HepG2 (cell line): ENCODE results near the gene FGGY. TPM values are rescaled to one million over a fixed set of nuclear protein-coding genes. Genes with fewer than 3 reads are reported as not detected.
A peak's percentile ranks its signal among the peaks of the same experiment; 100 is the strongest.

Source experiments
- EP300 ChIP-seq, 3 experiments: sonication (generic) in 1 of 3; formaldehyde crosslinking in 1 of 3; IDR thresholded peaks; 2 replicates each; pipeline versions ENCODE4 v1.5.1 to v1.6.1; 2011 to 2020; ENCODE audit warnings: low read depth in 2 of 3, low read length in 2 of 3, borderline replicate concordance in 1 of 3, improper control_type of control experiment in 1 of 3, mild to moderate bottlenecking in 1 of 3, missing genetic modification reagents in 1 of 3, moderate library complexity in 1 of 3
- NR2F6 ChIP-seq, 2 experiments: IDR thresholded peaks; 2 replicates each; pipeline ENCODE4 v1.6.1; 2016; ENCODE audit warnings: antibody characterized with exemption in 1 of 2, mild to moderate bottlenecking in 1 of 2
- SP140L ChIP-seq: sonication (generic); formaldehyde crosslinking; IDR thresholded peaks from 2 replicates; pipeline ENCODE4 v1.4.0; 2020; ENCODE audit warnings: missing genetic modification reagents, borderline replicate concordance
- ZFAT ChIP-seq: sonication (generic); formaldehyde crosslinking; conservative IDR thresholded peaks from 2 replicates; pipeline ENCODE4 v1.8.1; 2023; ENCODE audit warnings: missing genetic modification reagents, inconsistent platforms
- ZNF143 ChIP-seq: sonication (generic); formaldehyde crosslinking; IDR thresholded peaks from 2 replicates; pipeline ENCODE4 v1.4.0; 2020; ENCODE audit warnings: missing genetic modification reagents
- ZNF232 ChIP-seq: sonication (generic); formaldehyde crosslinking; IDR thresholded peaks from 2 replicates; pipeline ENCODE4 v1.4.0; 2020; ENCODE audit warnings: missing genetic modification reagents, borderline replicate concordance
- ZNF274 ChIP-seq: sonication (generic); formaldehyde crosslinking; IDR thresholded peaks from 2 replicates; pipeline ENCODE4 v1.5.1; 2020; ENCODE audit warnings: mild to moderate bottlenecking, missing genetic modification reagents
- ZNF331 ChIP-seq: sonication (generic); formaldehyde crosslinking; IDR thresholded peaks from 2 replicates; pipeline ENCODE4 v1.4.0; 2020; ENCODE audit warnings: missing genetic modification reagents
- ZSCAN31 ChIP-seq: sonication (generic); formaldehyde crosslinking; IDR thresholded peaks from 2 replicates; pipeline ENCODE4 v1.5.0; 2020; ENCODE audit warnings: low read depth, mild to moderate bottlenecking, missing genetic modification reagents
- polyA plus RNA-seq, 8 experiments: library from polyadenylated mRNA; depleted of rRNA in 3 of 8; stranded (reverse) in 7 of 8; unstranded in 1 of 8; fragments of >200 nt; fragmentation: Illumina TruSeq in 4 of 8; extraction: Trizol in 4 of 8; gene quantifications; 2 replicates each; pipeline versions ENCODE4 v1.2.1 to v1.2.3, GENCODE V29; 2011 to 2016; ENCODE audit warnings: low read depth in 4 of 8, missing spikeins in 1 of 8, mixed read lengths in 1 of 8; ENCODE audit not compliant: insufficient read depth in 1 of 8
- total RNA-seq, 5 experiments: library from RNA; depleted of rRNA; stranded (reverse); fragments of >200 nt; fragmentation: Illumina TruSeq; extraction: Trizol; gene quantifications; 2 replicates each; pipeline ENCODE4 v1.2.3, GENCODE V29; 2016; ENCODE audit warnings: low read depth in 1 of 5
- TF ChIP-seq, protein P1 (sequence below), 2 experiments: fragments of 450-650 bp in 1 of 2; sonication (generic) in 1 of 2; formaldehyde crosslinking in 1 of 2; IDR thresholded peaks; 2 replicates each; pipeline versions ENCODE4 v1.6.1 to v1.8.0; 2016 to 2022; ENCODE audit warnings: antibody characterized with exemption in 1 of 2, mild to moderate bottlenecking in 1 of 2, missing genetic modification reagents in 1 of 2
- TF ChIP-seq, protein P2 (sequence below): IDR thresholded peaks from 2 replicates; pipeline ENCODE4 v1.6.1; 2016; ENCODE audit warnings: mild to moderate bottlenecking
- TF ChIP-seq, protein P3 (sequence below): sonication (generic); formaldehyde crosslinking; IDR thresholded peaks from 2 replicates; pipeline ENCODE4 v1.4.0; 2020; ENCODE audit warnings: mild to moderate bottlenecking, missing genetic modification reagents

FGGY gene
- total and polyA plus RNA-seq, 2 of the 13 experiments (the other 11 are each of a cell fraction or from before 2014, with no cell fraction given), result 15.7 to 27.5 TPM

DNA sequence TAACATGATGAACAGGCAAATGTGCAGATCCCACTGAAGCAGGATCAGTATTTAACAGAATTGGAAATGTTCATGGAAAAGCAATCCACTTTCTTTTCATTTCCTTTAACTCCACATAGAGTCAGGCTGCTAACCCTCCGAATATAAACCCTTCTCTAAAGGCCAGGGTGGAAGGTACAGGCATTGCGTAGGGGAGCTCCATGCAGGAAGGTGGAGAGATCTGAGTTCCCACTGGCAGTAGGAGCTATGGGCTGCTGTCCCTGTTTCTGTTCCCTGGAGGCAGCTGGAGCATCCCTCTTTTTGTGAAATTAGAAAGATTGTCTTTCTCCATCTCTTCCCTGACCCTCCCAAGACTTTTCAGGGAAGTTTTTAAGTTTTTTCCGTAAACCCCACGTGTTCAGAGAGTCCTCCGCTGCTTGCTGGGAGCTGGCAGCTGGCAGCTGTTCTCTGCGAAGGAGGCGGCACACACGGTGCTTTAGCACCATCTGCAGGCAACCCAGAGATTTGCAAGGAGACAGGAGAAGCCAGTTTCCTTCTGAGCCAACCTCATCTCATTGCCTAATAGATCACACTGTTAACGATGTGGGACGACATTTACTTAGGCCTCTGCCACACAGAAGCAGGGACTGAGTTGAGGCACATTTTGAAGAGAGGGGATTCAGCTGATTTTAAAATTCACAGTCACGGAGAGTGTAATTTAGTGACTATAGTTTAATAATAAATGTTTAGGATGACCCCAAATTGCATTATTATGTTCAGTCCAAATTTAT is 462.4 kb downstream of the FGGY start (continued):
- TF ChIP-seq, protein P1, sequence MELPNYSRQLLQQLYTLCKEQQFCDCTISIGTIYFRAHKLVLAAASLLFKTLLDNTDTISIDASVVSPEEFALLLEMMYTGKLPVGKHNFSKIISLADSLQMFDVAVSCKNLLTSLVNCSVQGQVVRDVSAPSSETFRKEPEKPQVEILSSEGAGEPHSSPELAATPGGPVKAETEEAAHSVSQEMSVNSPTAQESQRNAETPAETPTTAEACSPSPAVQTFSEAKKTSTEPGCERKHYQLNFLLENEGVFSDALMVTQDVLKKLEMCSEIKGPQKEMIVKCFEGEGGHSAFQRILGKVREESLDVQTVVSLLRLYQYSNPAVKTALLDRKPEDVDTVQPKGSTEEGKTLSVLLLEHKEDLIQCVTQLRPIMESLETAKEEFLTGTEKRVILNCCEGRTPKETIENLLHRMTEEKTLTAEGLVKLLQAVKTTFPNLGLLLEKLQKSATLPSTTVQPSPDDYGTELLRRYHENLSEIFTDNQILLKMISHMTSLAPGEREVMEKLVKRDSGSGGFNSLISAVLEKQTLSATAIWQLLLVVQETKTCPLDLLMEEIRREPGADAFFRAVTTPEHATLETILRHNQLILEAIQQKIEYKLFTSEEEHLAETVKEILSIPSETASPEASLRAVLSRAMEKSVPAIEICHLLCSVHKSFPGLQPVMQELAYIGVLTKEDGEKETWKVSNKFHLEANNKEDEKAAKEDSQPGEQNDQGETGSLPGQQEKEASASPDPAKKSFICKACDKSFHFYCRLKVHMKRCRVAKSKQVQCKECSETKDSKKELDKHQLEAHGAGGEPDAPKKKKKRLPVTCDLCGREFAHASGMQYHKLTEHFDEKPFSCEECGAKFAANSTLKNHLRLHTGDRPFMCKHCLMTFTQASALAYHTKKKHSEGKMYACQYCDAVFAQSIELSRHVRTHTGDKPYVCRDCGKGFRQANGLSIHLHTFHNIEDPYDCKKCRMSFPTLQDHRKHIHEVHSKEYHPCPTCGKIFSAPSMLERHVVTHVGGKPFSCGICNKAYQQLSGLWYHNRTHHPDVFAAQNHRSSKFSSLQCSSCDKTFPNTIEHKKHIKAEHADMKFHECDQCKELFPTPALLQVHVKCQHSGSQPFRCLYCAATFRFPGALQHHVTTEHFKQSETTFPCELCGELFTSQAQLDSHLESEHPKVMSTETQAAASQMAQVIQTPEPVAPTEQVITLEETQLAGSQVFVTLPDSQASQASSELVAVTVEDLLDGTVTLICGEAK (IDR thresholded peaks at IDR 0.05), result no peak
- TF ChIP-seq, protein P1 (CRISPR knock-in tag; IDR thresholded peaks at IDR 0.05), result no peak
- no peak for TF ChIP-seq SP140L
- TF ChIP-seq ZNF143 (CRISPR knock-in tag), result peak; percentile 73
- no peak for TF ChIP-seq ZNF232 (CRISPR knock-in tag)
- no peak for TF ChIP-seq ZNF331
- no peak for TF ChIP-seq ZNF274 (CRISPR knock-in tag)
- no peak for TF ChIP-seq EP300 (IDR thresholded peaks at IDR 0.05; ENCODE audit: low read depth in 2 of 2, low read length in 2 of 2)
- TF ChIP-seq EP300 (CRISPR knock-in tag; IDR thresholded peaks at IDR 0.05; ENCODE audit: borderline replicate concordance), result no peak
- TF ChIP-seq, protein P2, sequence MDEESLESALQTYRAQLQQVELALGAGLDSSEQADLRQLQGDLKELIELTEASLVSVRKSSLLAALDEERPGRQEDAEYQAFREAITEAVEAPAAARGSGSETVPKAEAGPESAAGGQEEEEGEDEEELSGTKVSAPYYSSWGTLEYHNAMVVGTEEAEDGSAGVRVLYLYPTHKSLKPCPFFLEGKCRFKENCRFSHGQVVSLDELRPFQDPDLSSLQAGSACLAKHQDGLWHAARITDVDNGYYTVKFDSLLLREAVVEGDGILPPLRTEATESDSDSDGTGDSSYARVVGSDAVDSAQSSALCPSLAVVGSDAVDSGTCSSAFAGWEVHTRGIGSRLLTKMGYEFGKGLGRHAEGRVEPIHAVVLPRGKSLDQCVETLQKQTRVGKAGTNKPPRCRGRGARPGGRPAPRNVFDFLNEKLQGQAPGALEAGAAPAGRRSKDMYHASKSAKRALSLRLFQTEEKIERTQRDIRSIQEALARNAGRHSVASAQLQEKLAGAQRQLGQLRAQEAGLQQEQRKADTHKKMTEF, result peak; percentile 60
- TF ChIP-seq, protein P3, sequence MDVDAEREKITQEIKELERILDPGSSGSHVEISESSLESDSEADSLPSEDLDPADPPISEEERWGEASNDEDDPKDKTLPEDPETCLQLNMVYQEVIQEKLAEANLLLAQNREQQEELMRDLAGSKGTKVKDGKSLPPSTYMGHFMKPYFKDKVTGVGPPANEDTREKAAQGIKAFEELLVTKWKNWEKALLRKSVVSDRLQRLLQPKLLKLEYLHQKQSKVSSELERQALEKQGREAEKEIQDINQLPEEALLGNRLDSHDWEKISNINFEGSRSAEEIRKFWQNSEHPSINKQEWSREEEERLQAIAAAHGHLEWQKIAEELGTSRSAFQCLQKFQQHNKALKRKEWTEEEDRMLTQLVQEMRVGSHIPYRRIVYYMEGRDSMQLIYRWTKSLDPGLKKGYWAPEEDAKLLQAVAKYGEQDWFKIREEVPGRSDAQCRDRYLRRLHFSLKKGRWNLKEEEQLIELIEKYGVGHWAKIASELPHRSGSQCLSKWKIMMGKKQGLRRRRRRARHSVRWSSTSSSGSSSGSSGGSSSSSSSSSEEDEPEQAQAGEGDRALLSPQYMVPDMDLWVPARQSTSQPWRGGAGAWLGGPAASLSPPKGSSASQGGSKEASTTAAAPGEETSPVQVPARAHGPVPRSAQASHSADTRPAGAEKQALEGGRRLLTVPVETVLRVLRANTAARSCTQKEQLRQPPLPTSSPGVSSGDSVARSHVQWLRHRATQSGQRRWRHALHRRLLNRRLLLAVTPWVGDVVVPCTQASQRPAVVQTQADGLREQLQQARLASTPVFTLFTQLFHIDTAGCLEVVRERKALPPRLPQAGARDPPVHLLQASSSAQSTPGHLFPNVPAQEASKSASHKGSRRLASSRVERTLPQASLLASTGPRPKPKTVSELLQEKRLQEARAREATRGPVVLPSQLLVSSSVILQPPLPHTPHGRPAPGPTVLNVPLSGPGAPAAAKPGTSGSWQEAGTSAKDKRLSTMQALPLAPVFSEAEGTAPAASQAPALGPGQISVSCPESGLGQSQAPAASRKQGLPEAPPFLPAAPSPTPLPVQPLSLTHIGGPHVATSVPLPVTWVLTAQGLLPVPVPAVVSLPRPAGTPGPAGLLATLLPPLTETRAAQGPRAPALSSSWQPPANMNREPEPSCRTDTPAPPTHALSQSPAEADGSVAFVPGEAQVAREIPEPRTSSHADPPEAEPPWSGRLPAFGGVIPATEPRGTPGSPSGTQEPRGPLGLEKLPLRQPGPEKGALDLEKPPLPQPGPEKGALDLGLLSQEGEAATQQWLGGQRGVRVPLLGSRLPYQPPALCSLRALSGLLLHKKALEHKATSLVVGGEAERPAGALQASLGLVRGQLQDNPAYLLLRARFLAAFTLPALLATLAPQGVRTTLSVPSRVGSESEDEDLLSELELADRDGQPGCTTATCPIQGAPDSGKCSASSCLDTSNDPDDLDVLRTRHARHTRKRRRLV (CRISPR knock-in tag), result no peak
- TF ChIP-seq ZSCAN31 (CRISPR knock-in tag), result peak; percentile 57; the same call in 1 of the 2 replicates
- no peak for TF ChIP-seq NR2F6 (IDR thresholded peaks at IDR 0.05)
- no peak for TF ChIP-seq NR2F6 (CRISPR knock-in tag; IDR thresholded peaks at IDR 0.05)
- no peak for TF ChIP-seq ZFAT (CRISPR knock-in tag)
